B cell (primary cell): ENCODE measurements around the gene DNHD1.

Experiments used
- EZH2 ChIP-seq: IDR thresholded peaks from 2 replicates; pipeline ENCODE4 v1.6.1; 2012; ENCODE audit warnings: borderline replicate concordance, low read depth, mild to moderate bottlenecking, moderate library complexity, low read length; ENCODE audit not compliant: insufficient read depth, poor library complexity, severe bottlenecking
- TF ChIP-seq, protein P1 (sequence below): fragments of 200-600 bp; IDR thresholded peaks from one replicate; pipeline ENCODE4 v1.8.0; 2022; ENCODE audit warnings: antibody characterized with exemption, mild to moderate bottlenecking

DNA sequence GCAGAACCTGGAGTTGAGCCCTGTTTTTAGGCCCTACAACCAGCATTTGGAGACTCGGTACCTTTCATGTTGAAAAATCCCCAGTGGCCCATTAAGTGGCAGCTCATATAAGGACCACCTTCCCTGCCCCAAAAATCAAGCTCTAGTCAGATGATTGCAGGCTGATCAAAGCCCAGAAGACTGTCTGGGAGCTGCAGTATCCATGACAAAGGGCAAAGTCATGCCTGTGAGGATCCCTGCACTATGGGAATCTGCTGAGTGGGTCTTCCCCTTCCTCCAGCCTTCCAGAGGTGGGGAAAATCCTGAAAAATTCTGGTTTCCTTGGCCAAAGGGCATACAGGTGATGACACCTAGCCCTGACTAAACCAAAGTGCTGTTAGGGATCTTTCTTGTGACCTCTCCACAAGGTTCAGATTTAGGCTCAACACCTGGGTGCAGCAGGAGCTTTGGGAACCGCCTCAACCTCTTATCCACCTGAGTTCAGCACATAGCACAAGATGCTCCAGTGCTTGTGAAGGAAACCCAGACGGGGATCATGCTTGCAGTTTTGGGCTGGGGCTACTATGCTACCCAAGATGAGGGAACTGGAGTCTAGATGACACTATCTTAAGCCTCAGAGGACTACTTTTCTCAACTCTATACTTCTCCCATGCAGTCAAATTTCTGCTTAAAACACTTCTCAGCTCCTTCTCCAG lies 22.1 kb upstream of the DNHD1 start:
- TF ChIP-seq EZH2, result no peak
- TF ChIP-seq, protein P1, sequence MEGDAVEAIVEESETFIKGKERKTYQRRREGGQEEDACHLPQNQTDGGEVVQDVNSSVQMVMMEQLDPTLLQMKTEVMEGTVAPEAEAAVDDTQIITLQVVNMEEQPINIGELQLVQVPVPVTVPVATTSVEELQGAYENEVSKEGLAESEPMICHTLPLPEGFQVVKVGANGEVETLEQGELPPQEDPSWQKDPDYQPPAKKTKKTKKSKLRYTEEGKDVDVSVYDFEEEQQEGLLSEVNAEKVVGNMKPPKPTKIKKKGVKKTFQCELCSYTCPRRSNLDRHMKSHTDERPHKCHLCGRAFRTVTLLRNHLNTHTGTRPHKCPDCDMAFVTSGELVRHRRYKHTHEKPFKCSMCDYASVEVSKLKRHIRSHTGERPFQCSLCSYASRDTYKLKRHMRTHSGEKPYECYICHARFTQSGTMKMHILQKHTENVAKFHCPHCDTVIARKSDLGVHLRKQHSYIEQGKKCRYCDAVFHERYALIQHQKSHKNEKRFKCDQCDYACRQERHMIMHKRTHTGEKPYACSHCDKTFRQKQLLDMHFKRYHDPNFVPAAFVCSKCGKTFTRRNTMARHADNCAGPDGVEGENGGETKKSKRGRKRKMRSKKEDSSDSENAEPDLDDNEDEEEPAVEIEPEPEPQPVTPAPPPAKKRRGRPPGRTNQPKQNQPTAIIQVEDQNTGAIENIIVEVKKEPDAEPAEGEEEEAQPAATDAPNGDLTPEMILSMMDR, result no peak
